OCI-LY3 (cell line): ENCODE data around the gene LHFPL2.

ENCODE experiments used
- H2AFZ ChIP-seq: fragments of 200-600, 300-600 bp; shearing (Covaris generic); 2 replicates; pipeline ENCODE4 v1.6.0; 2014; ENCODE audit warnings: antibody characterized with exemption, low read depth, low read length
- H3K27ac ChIP-seq: fragments of 200-600, 300-600 bp; sonication (generic); 2 replicates; pipeline ENCODE4 v1.5.1; 2014; ENCODE audit warnings: mild to moderate bottlenecking, low read length, moderate library complexity, mixed read lengths
- H3K27me3 ChIP-seq: fragments of 200-600, 300-600 bp; sonication (generic); 2 replicates; pipeline ENCODE4 v1.6.1; 2014; ENCODE audit warnings: low read depth, low read length, mixed read lengths
- H3K36me3 ChIP-seq: fragments of 200-600, 300-600 bp; sonication (generic); replicated peaks from 2 replicates; pipeline ENCODE3; 2014; ENCODE audit warnings: low read depth, low read length, mixed read lengths
- H3K4me1 ChIP-seq: fragments of 300-600, 200-600 bp; sonication (generic); 2 replicates; pipeline ENCODE4 v1.6.1; 2014; ENCODE audit warnings: low read length, mixed read lengths
- H3K4me2 ChIP-seq: fragments of 200-600, 300-600 bp; sonication (generic); 2 replicates; pipeline ENCODE4 v1.6.1; 2014; ENCODE audit warnings: low read length, mixed read lengths
- H3K4me3 ChIP-seq: fragments of 300-600, 200-600 bp; sonication (generic); 2 replicates; pipeline ENCODE4 v1.5.1; 2014; ENCODE audit warnings: antibody characterized with exemption, mild to moderate bottlenecking, low read length, moderate library complexity
- H3K79me2 ChIP-seq: fragments of 300-600, 200-600 bp; shearing (Covaris generic); 2 replicates; pipeline ENCODE4 v1.6.1; 2014; ENCODE audit warnings: mild to moderate bottlenecking, low read length, mixed read lengths
- H3K9ac ChIP-seq: fragments of 300-600, 200-600 bp; shearing (Covaris generic); 2 replicates; pipeline ENCODE4 v1.6.0; 2014; ENCODE audit warnings: mild to moderate bottlenecking, low read length, moderate library complexity
- H3K9me3 ChIP-seq: fragments of 200-600, 300-600 bp; shearing (Covaris generic); 2 replicates; pipeline ENCODE4 v1.6.1; 2014; ENCODE audit warnings: low read length, mixed read lengths; ENCODE audit not compliant: insufficient read depth
- H4K20me1 ChIP-seq: fragments of 200-600, 300-600 bp; sonication (generic); 2 replicates; pipeline ENCODE4 v1.6.1; 2016; ENCODE audit warnings: low read length, mixed read lengths; ENCODE audit not compliant: insufficient read depth
- CTCF ChIP-seq: fragments of 200-600, 300-600 bp; sonication (generic); IDR thresholded peaks from 2 replicates; pipeline ENCODE4 v1.5.1; 2014; ENCODE audit warnings: antibody characterized with exemption, low read length, low read depth
- EZH2phosphoT487 ChIP-seq: fragments of 200-600 bp; shearing (Covaris generic); IDR thresholded peaks from 2 replicates; pipeline ENCODE4 v1.6.1; 2018; ENCODE audit warnings: antibody characterized with exemption, mixed run types, low read depth

Gene LHFPL2

GRCh38 chr5:78604689-78605285 is 43.8 kb downstream of the LHFPL2 start:
- H4K20me1 ChIP-seq = no peaks in the 10 kb centered on the region
- TF ChIP-seq CTCF (no peak), EZH2phosphoT487 (no peak)
- H3K9me3 ChIP-seq = no peaks in the 10 kb centered on the region
- H3K4me3 ChIP-seq = no peak overlapping the region
- H3K4me1 ChIP-seq = peaks cover 9% of the 10 kb centered on the region
- no peaks in the 10 kb centered on the region for H3K36me3 ChIP-seq
- H2AFZ ChIP-seq = no peak overlapping the region
- no peaks in the 10 kb centered on the region for H3K79me2 ChIP-seq
- no peak overlapping the region for H3K9ac ChIP-seq
- H3K4me2 ChIP-seq = peak overlapping the region; percentile 38
- H3K27ac ChIP-seq = no peak overlapping the region
- no peaks in the 10 kb centered on the region for H3K27me3 ChIP-seq

GRCh38 chr5:78603636-78604175 is 44.9 kb downstream of the LHFPL2 start:
- H3K9ac ChIP-seq = no peak overlapping the region
- H3K79me2 ChIP-seq = no peaks in the 10 kb centered on the region
- H3K27ac ChIP-seq = no peak overlapping the region
- no peaks in the 10 kb centered on the region for H4K20me1 ChIP-seq
- H3K36me3 ChIP-seq = no peaks in the 10 kb centered on the region
- no peak overlapping the region for H3K4me3 ChIP-seq
- H3K4me1 ChIP-seq = peaks cover 9% of the 10 kb centered on the region
- TF ChIP-seq CTCF (no peak), EZH2phosphoT487 (no peak)
- no peaks in the 10 kb centered on the region for H3K9me3 ChIP-seq
- H3K27me3 ChIP-seq = no peaks in the 10 kb centered on the region
- H2AFZ ChIP-seq = no peak overlapping the region
- peak overlapping the region; percentile 38; the same call in 1 of the 2 replicates for H3K4me2 ChIP-seq

- no peaks in the 10 kb centered on the region for H3K79me2 ChIP-seq
- H3K4me2 ChIP-seq = no peak overlapping the region
- no peak overlapping the region for H3K4me3 ChIP-seq
- H3K4me1 ChIP-seq = peaks cover 9% of the 10 kb centered on the region
- no peak overlapping the region for H2AFZ ChIP-seq
- TF ChIP-seq CTCF (no peak), EZH2phosphoT487 (no peak)
- no peaks in the 10 kb centered on the region for H4K20me1 ChIP-seq
- H3K9me3 ChIP-seq = no peaks in the 10 kb centered on the region
- H3K36me3 ChIP-seq = no peaks in the 10 kb centered on the region
- no peak overlapping the region for H3K27ac ChIP-seq
- H3K27me3 ChIP-seq = no peaks in the 10 kb centered on the region
- H3K9ac ChIP-seq = no peak overlapping the region
Measured at GRCh38 chr5:78602400-78602799, 46.2 kb downstream of the LHFPL2 start.

- TF ChIP-seq CTCF (no peak), EZH2phosphoT487 (no peak)
- H3K4me3 ChIP-seq = no peak overlapping the region
- no peaks in the 10 kb centered on the region for H3K36me3 ChIP-seq
- no peak overlapping the region for H2AFZ ChIP-seq
- H3K9me3 ChIP-seq = no peaks in the 10 kb centered on the region
- no peak overlapping the region for H3K4me2 ChIP-seq
- H3K79me2 ChIP-seq = no peaks in the 10 kb centered on the region
- H3K4me1 ChIP-seq = peaks cover 9% of the 10 kb centered on the region
- no peak overlapping the region for H3K27ac ChIP-seq
- H3K27me3 ChIP-seq = no peaks in the 10 kb centered on the region
- H3K9ac ChIP-seq = no peak overlapping the region
- no peaks in the 10 kb centered on the region for H4K20me1 ChIP-seq
Measured at GRCh38 chr5:78601559-78602314, 46.8 kb downstream of the LHFPL2 start.
